H9 (cell line): ENCODE data around the gene SLC24A4. TPM values are rescaled to one million over a fixed set of nuclear protein-coding genes. Genes with fewer than 3 reads are reported as not detected.

Experiments
- DNase-seq: peaks from one replicate; pipeline ENCODE4 v3.0.0-alpha.2; 2017
- H2AFZ ChIP-seq: one replicate; pipeline ENCODE4 v1.6.1; 2013; ENCODE audit warnings: mild to moderate bottlenecking, low read length, control low read depth, moderate library complexity
- H2AK5ac ChIP-seq: 2 replicates; pipeline ENCODE4 v1.6.1; 2013; ENCODE audit warnings: low read length, control low read depth, mixed read lengths; ENCODE audit not compliant: insufficient read length
- H2BK120ac ChIP-seq: one replicate; pipeline ENCODE4 v1.6.1; 2013; ENCODE audit warnings: low read depth, mild to moderate bottlenecking, low read length, control low read depth, inconsistent platforms; ENCODE audit not compliant: poor library complexity, severe bottlenecking
- H2BK12ac ChIP-seq: 2 replicates; pipeline ENCODE4 v1.6.1; 2013; ENCODE audit warnings: low read length, control low read depth, mixed read lengths, low read depth; ENCODE audit not compliant: insufficient read length
- H2BK15ac ChIP-seq: 2 replicates; pipeline ENCODE4 v1.6.1; 2013; ENCODE audit warnings: low read depth, low read length, control low read depth
- H2BK20ac ChIP-seq: one replicate; pipeline ENCODE4 v1.6.1; 2013; ENCODE audit warnings: low read depth, mild to moderate bottlenecking, low read length, control low read depth, inconsistent platforms; ENCODE audit not compliant: poor library complexity, severe bottlenecking
- H2BK5ac ChIP-seq: 2 replicates; pipeline ENCODE4 v1.6.1; 2013; ENCODE audit warnings: low read length, control low read depth, mixed read lengths; ENCODE audit not compliant: insufficient read length
- H3K14ac ChIP-seq: 2 replicates; pipeline ENCODE4 v1.6.1; 2013; ENCODE audit warnings: low read length, control low read depth; ENCODE audit not compliant: insufficient read depth
- H3K18ac ChIP-seq: 2 replicates; pipeline ENCODE4 v1.6.1; 2013; ENCODE audit warnings: low read depth, mild to moderate bottlenecking, mixed read lengths, low read length, control low read depth; ENCODE audit not compliant: insufficient read length
- H3K23ac ChIP-seq: 2 replicates; pipeline ENCODE4 v1.6.1; 2013; ENCODE audit warnings: low read length, control low read depth, mixed read lengths, low read depth; ENCODE audit not compliant: insufficient read length
- H3K23me2 ChIP-seq: 2 replicates; pipeline ENCODE4 v1.6.1; 2013; ENCODE audit warnings: low read depth, mild to moderate bottlenecking, mixed read lengths, low read length, control low read depth; ENCODE audit not compliant: insufficient read length, poor library complexity, severe bottlenecking
- H3K27ac ChIP-seq: 2 replicates; pipeline ENCODE4 v1.5.1; 2013; ENCODE audit warnings: low read length, control low read depth, mixed read lengths, low read depth; ENCODE audit not compliant: insufficient read length
- H3K27me3 ChIP-seq: 2 replicates; pipeline ENCODE4 v1.6.1; 2013; ENCODE audit warnings: low read length, control low read depth, inconsistent platforms; ENCODE audit not compliant: insufficient read depth
- H3K4ac ChIP-seq: 2 replicates; pipeline ENCODE4 v1.6.1; 2013; ENCODE audit warnings: low read depth, mild to moderate bottlenecking, control low read depth, inconsistent platforms, low read length, moderate library complexity
- H3K4me1 ChIP-seq: 2 replicates; pipeline ENCODE4 v1.6.1; 2013; ENCODE audit warnings: low read length, control low read depth, inconsistent platforms; ENCODE audit not compliant: insufficient read depth
- H3K4me2 ChIP-seq: 2 replicates; pipeline ENCODE4 v1.6.1; 2013; ENCODE audit warnings: low read length, control low read depth, mixed read lengths; ENCODE audit not compliant: insufficient read length, insufficient read depth
- H3K56ac ChIP-seq: 2 replicates; pipeline ENCODE4 v1.6.1; 2013; ENCODE audit warnings: low read depth, mild to moderate bottlenecking, mixed read lengths, low read length, control low read depth; ENCODE audit not compliant: insufficient read length
- H3K79me1 ChIP-seq: 2 replicates; pipeline ENCODE4 v1.6.1; 2013; ENCODE audit warnings: low read depth, mild to moderate bottlenecking, moderate library complexity, low read length, control low read depth, inconsistent platforms; ENCODE audit not compliant: insufficient read depth, poor library complexity, severe bottlenecking
- H3K79me2 ChIP-seq: 2 replicates; pipeline ENCODE4 v1.6.1; 2013; ENCODE audit warnings: low read length, control low read depth, inconsistent platforms; ENCODE audit not compliant: insufficient read depth
- H3K9ac ChIP-seq: 2 replicates; pipeline ENCODE4 v1.6.1; 2013; ENCODE audit warnings: low read length, control low read depth, mixed read lengths; ENCODE audit not compliant: insufficient read length; ENCODE audit errors: extremely low read depth
- H3K9me3 ChIP-seq: one replicate; pipeline ENCODE4 v1.6.1; 2013; ENCODE audit warnings: low read depth, low read length, inconsistent platforms; ENCODE audit not compliant: control insufficient read depth
- H3T11ph ChIP-seq: one replicate; pipeline ENCODE4 v1.6.1; 2013; ENCODE audit warnings: mild to moderate bottlenecking, low read length, control low read depth, inconsistent platforms
- H4K20me1 ChIP-seq: one replicate; pipeline ENCODE4 v1.6.1; 2013; ENCODE audit not compliant: control insufficient read depth, insufficient read length, insufficient read depth
- H4K5ac ChIP-seq: 2 replicates; pipeline ENCODE4 v1.6.1; 2013; ENCODE audit warnings: low read depth, mild to moderate bottlenecking, mixed read lengths, low read length, control low read depth; ENCODE audit not compliant: insufficient read length
- H4K8ac ChIP-seq: replicated peaks from 2 replicates; pipeline ENCODE4 v1.6.1; 2013; ENCODE audit warnings: low read length, control low read depth, mixed read lengths, low read depth; ENCODE audit not compliant: insufficient read length
- H4K91ac ChIP-seq: 2 replicates; pipeline ENCODE4 v1.6.1; 2013; ENCODE audit warnings: low read depth, mild to moderate bottlenecking, moderate library complexity, mixed read lengths, low read length, control low read depth; ENCODE audit not compliant: insufficient read length
- H3K27ac Mint-ChIP-seq, 3 experiments: 2 replicates in 2 of 3; 3 replicates in 1 of 3; pipeline ENCODE4 v1.8.0; 2020 to 2021; ENCODE audit warnings: mixed read lengths in 3 of 3, mild to moderate bottlenecking in 1 of 3, moderate library complexity in 1 of 3
- H3K27me3 Mint-ChIP-seq: 2 replicates; pipeline ENCODE4 v1.8.0; 2021; ENCODE audit warnings: low read depth, mild to moderate bottlenecking, moderate library complexity, mixed read lengths
- H3K36me3 Mint-ChIP-seq, 3 experiments: 2 replicates in 2 of 3; 3 replicates in 1 of 3; pipeline ENCODE4 v1.8.0; 2020 to 2021; ENCODE audit warnings: low read depth in 3 of 3, mixed read lengths in 3 of 3; ENCODE audit not compliant: insufficient read depth in 1 of 3
- H3K4me1 Mint-ChIP-seq, 2 experiments: 2 replicates each; pipeline ENCODE4 v1.8.0; 2020; ENCODE audit warnings: mixed read lengths in 2 of 2
- H3K4me3 Mint-ChIP-seq, 2 experiments: 2 replicates in 1 of 2; 3 replicates in 1 of 2; pipeline ENCODE4 v1.8.0; 2020 to 2021; ENCODE audit warnings: mild to moderate bottlenecking in 2 of 2, mixed read lengths in 2 of 2, moderate library complexity in 1 of 2
- H3K9me3 Mint-ChIP-seq, 2 experiments: 2 replicates in 1 of 2; 3 replicates in 1 of 2; pipeline ENCODE4 v1.8.0; 2020; ENCODE audit warnings: mild to moderate bottlenecking in 2 of 2, mixed read lengths in 2 of 2, moderate library complexity in 1 of 2
- CTCF ChIP-seq: fragments of 200-600 bp; sonication (generic); conservative IDR thresholded peaks from 3 replicates; pipeline ENCODE4 v1.8.0; 2021; ENCODE audit warnings: antibody characterized with exemption, mild to moderate bottlenecking
- WGBS: extraction: QIAGEN DNeasy Blood & Tissue Kit; methylation state at CpG from one replicate; pipeline ENCODE4 v1.1.7; 2013; ENCODE audit warnings: missing lambda C conversion rate, low lambda C conversion rate, mixed read lengths; ENCODE audit not compliant: insufficient read length; ENCODE audit errors: extremely low coverage; 5-methylcytosine and 5-hydroxymethylcytosine counted together
- total RNA-seq: library from RNA; stranded (reverse); gene quantifications from 2 replicates; pipeline ENCODE4 v1.2.1, GENCODE V29; 2021

Gene SLC24A4
- total RNA-seq, 1 experiment from 2014 or later = 0.24 TPM

- Histone ChIP-seq H3K4me2 (no peak overlapping the region), H3K18ac (no peak overlapping the region), H3K23ac (no peak overlapping the region), H3K27me3 (no peaks in the 10 kb centered on the region), H3K14ac (no peak overlapping the region; the same call in 1 of the 2 replicates), H2BK120ac (no peak overlapping the region), H2BK15ac (no peak overlapping the region), H2AFZ (no peak overlapping the region), H3K79me1 (no peaks in the 10 kb centered on the region), H4K91ac (no peak overlapping the region), H2BK5ac (no peak overlapping the region), H3K56ac (no peak overlapping the region), H3K9ac (no peak overlapping the region), H3K4me1 (no peaks in the 10 kb centered on the region), H3K9me3 (no peaks in the 10 kb centered on the region), H3K4ac (no peak overlapping the region), H4K8ac (no peak overlapping the region), H2AK5ac (no peak overlapping the region), H3K23me2 (no peaks in the 10 kb centered on the region), H3K79me2 (no peaks in the 10 kb centered on the region), H4K5ac (no peak overlapping the region), H4K20me1 (no peaks in the 10 kb centered on the region), H2BK20ac (no peak overlapping the region), H2BK12ac (no peak overlapping the region), H3T11ph (no peak overlapping the region), H3K27ac (no peak overlapping the region)
- Mint-ChIP-seq H3K9me3 (no peaks in the 10 kb centered on the region), H3K4me3 (no peak overlapping the region), H3K27me3 (peaks cover 2% of the 10 kb centered on the region; the same call in 1 of the 2 replicates), H3K4me1 (peaks cover 0 to 7% of the 10 kb centered on the region in 2 experiments; a peak in 3 of 4 replicates), H3K27ac (no peak overlapping the region), H3K36me3 (no peaks in the 10 kb centered on the region)
- WGBS = no CpG with 5 or more reads among the region's 4 CpGs
- TF ChIP-seq CTCF = no peak; the same call in 2 of the 3 replicates
- DNase-seq = no peak
These were observed 11.1 kb downstream of the SLC24A4 start for GRCh38 chr14:92334050-92334449.
